Skeletal muscle tissue (tissue), 4 donors: ENCODE data around the gene RABGEF1. TPM values are rescaled to one million over a fixed set of nuclear protein-coding genes. Genes with fewer than 3 reads are reported as not detected.
"Not testable (repeated sequence)": the region's sequence is repeated elsewhere in the genome, so short reads cannot be mapped to it uniquely, and the experiment has no call there.

Experiments
- H3K27ac ChIP-seq: one replicate; pipeline ENCODE4 v1.7.0; 2013; ENCODE audit warnings: mild to moderate bottlenecking, low read depth, low read length, inconsistent platforms
- H3K27me3 ChIP-seq, 3 donors: one replicate each; pipeline ENCODE4 v1.7.0; 2013; ENCODE audit warnings: low read length in 3 of 3; ENCODE audit not compliant: control insufficient read depth in 3 of 3, insufficient read depth in 3 of 3
- H3K36me3 ChIP-seq, 3 donors: one replicate each; pipeline ENCODE4 v1.7.0; 2013; ENCODE audit warnings: low read length in 3 of 3; ENCODE audit not compliant: control insufficient read depth in 3 of 3, insufficient read depth in 3 of 3
- H3K4me1 ChIP-seq, 3 donors: one replicate each; pipeline ENCODE4 v1.7.0; 2013; ENCODE audit warnings: low read length in 3 of 3, mild to moderate bottlenecking in 3 of 3; ENCODE audit not compliant: control insufficient read depth in 3 of 3, insufficient read depth in 3 of 3
- H3K4me3 ChIP-seq, 3 donors: one replicate each; pipeline ENCODE4 v1.7.0; 2013; ENCODE audit warnings: low read length in 3 of 3
- H3K9ac ChIP-seq, 3 donors: one replicate each; pipeline ENCODE4 v1.7.0; 2013; ENCODE audit warnings: low read length in 3 of 3, mild to moderate bottlenecking in 3 of 3, moderate library complexity in 2 of 3, low read depth in 1 of 3
- H3K9me3 ChIP-seq, 3 donors: one replicate each; pipeline ENCODE4 v1.7.0; 2013; ENCODE audit warnings: low read length in 3 of 3; ENCODE audit not compliant: control insufficient read depth in 3 of 3
- total RNA-seq: library from RNA; depleted of rRNA; stranded (reverse); fragments of >200 nt; gene quantifications from one replicate; pipeline ENCODE4 v1.2.3, GENCODE V29; 2014
- donor health status: Osteomylitis.

Gene RABGEF1
- total RNA-seq, 1 donor from 2014 or later = 30.8 TPM

DNA sequence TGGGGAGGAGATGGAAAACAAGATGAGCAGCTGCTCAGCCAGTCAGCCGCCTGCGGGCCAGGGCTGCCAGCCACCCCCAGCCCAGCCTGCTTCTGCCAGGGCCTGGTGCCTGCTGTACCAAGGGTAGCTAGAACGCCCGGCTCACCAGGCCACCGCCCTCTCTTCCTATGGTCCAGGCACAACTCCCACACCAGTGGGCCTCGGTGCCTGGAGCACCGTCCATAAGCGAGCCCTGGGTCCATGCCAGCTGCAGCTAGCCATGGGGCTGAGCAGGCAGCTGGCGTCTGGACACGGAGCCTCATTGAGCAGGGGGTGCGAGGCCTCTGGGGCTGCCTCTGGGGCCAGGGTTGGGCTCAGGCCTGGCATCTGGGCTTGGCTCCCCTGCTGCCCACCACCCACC, 8.5 kb upstream of the RABGEF1 start:
- Histone ChIP-seq H3K27ac (no peak overlapping the region), H3K27me3 (no peaks in the 10 kb centered on the region), H3K4me1 (peaks cover 0 to 9% (median 3%) of the 10 kb centered on the region in 3 donors), H3K9me3 (no peaks in the 10 kb centered on the region), H3K4me3 (no peak overlapping the region), H3K36me3 (peaks cover 2 to 11% (median 5%) of the 10 kb centered on the region in 3 donors), H3K9ac (peak overlapping the region in 1 of 3 donors; percentile 64)

GRCh38 chr7:66732439-66732838, 8.1 kb upstream of the RABGEF1 start:
- H3K4me3 ChIP-seq = no peak overlapping the region
- H3K27ac ChIP-seq = no peak overlapping the region
- H3K4me1 ChIP-seq = peaks cover 0 to 9% (median 3%) of the 10 kb centered on the region in 3 donors
- peaks cover 2 to 11% (median 5%) of the 10 kb centered on the region in 3 donors for H3K36me3 ChIP-seq
- no peaks in the 10 kb centered on the region for H3K9me3 ChIP-seq
- peak overlapping the region in 1 of 3 donors; percentile 64 for H3K9ac ChIP-seq
- H3K27me3 ChIP-seq = no peaks in the 10 kb centered on the region

DNA sequence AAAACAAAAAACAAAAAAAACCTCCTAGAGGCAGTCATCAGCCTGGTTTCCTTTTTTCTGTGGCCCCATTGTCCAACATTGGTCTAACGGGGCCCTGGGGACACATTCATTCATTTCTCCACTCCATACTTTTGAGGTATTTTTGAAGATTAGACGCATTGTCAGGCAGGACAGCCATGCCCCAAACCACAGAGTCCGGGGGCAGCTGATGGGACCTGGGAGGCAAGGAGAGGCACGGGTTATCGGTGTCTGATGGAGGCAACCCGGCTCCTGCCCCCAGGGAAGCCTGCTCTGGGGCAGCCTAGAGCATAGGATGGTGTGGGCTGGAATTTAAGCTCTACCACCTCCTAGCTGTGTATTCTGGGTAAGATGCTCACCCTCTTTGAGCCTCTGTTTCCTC, 6.5 kb upstream of the RABGEF1 start:
- Histone ChIP-seq H3K9me3 (no peaks in the 10 kb centered on the region), H3K36me3 (peaks cover 2 to 11% (median 5%) of the 10 kb centered on the region in 3 donors), H3K27ac (no peak overlapping the region), H3K4me1 (peaks cover 3 to 9% (median 3%) of the 10 kb centered on the region in 3 donors), H3K9ac (no peak overlapping the region), H3K4me3 (no peak overlapping the region), H3K27me3 (no peaks in the 10 kb centered on the region)

DNA sequence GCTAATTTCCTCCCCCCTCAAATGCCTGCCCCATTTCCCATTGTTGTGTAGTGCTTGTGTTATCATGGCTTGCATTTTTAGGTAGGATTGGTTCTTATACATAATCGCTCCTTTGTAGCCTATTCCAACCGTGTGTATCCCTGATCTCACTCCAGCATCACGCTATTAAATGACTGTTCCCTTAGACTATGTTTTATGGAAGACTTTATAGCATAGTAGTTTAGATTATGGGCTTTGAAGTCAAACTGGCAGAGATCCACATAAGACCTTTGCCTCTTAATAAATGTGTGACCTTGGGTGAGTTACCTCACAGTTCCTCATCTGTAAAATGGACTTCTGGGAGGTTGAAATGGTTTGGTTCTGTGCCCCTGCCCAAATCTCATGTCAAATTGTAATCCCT, 5.4 kb upstream of the RABGEF1 start:
- Histone ChIP-seq H3K27me3 (no peaks in the 10 kb centered on the region), H3K9ac (no peak overlapping the region), H3K4me1 (peaks cover 7 to 9% (median 8%) of the 10 kb centered on the region in 3 donors), H3K9me3 (no peaks in the 10 kb centered on the region), H3K4me3 (no peak overlapping the region), H3K27ac (no peak overlapping the region), H3K36me3 (peaks cover 2 to 11% (median 5%) of the 10 kb centered on the region in 3 donors)

DNA sequence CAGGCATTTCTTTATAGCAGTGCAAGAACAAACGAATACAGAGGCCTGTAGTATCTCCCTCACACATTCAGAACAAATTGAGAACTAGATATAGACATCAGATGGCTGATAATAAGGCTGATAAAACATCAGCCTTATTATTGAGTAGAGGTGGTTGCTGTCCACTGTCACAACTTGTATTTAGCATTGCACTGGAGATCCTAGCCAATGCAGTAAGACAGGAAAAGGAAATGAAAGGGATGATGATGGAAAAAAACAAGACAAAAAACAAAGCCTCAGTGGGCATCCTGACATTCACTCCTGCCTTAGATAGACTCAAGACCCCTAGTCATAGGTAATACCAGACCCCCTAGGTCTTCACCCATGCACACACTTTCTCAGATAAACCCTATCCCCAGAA, 4.7 kb upstream of the RABGEF1 start:
- Histone ChIP-seq H3K9me3 (no peaks in the 10 kb centered on the region), H3K9ac (no peak overlapping the region), H3K4me3 (no peak overlapping the region), H3K27ac (no peak overlapping the region), H3K27me3 (no peaks in the 10 kb centered on the region), H3K4me1 (peaks cover 7 to 9% (median 8%) of the 10 kb centered on the region in 3 donors), H3K36me3 (peaks cover 2 to 11% (median 5%) of the 10 kb centered on the region in 3 donors)

GRCh38 chr7:66736892-66737291, 3.6 kb upstream of the RABGEF1 start:
- no peaks in the 10 kb centered on the region for H3K9me3 ChIP-seq
- peaks cover 6 to 8% (median 7%) of the 10 kb centered on the region in 3 donors for H3K4me1 ChIP-seq
- no peak overlapping the region for H3K9ac ChIP-seq
- no peak overlapping the region for H3K27ac ChIP-seq
- no peak overlapping the region for H3K4me3 ChIP-seq
- H3K27me3 ChIP-seq = no peaks in the 10 kb centered on the region
- peaks cover 2 to 11% (median 5%) of the 10 kb centered on the region in 3 donors for H3K36me3 ChIP-seq

- H3K27ac ChIP-seq = no peak overlapping the region
- peaks cover 4 to 7% (median 5%) of the 10 kb centered on the region in 3 donors for H3K4me1 ChIP-seq
- H3K27me3 ChIP-seq = no peaks in the 10 kb centered on the region
- H3K36me3 ChIP-seq = peaks cover 2 to 11% (median 5%) of the 10 kb centered on the region in 3 donors
- H3K4me3 ChIP-seq = no peak overlapping the region
- no peaks in the 10 kb centered on the region for H3K9me3 ChIP-seq
- peak overlapping the region in 1 of 3 donors; percentile 50 for H3K9ac ChIP-seq
Observed at GRCh38 chr7:66737667-66738066, 2.9 kb upstream of the RABGEF1 start.

DNA sequence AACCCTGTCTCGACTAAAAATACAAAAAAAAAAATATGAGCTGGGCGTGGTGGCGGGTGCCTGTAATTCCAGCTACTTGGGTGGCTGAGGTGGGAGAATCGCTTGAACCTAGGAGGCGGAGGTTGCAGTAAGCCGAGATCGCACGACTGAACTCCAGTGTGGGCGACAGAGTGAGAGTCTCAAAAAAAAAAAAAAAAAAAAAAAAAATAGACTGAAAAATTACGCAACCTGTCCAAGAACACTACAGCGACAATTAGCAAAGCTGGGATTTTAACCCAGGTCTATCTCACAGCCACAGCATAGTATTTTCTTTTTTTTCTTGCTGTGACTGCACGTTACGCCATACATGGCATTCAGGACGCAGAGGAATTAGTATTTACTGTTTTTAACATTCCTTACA, 1.1 kb upstream of the RABGEF1 start:
- Histone ChIP-seq H3K9ac (peak overlapping the region; percentile 21 to 99 (median 94)), H3K4me1 (peaks cover 4 to 7% (median 5%) of the 10 kb centered on the region in 3 donors), H3K36me3 (peaks cover 0 to 11% (median 5%) of the 10 kb centered on the region in 3 donors), H3K9me3 (no peaks in the 10 kb centered on the region), H3K27ac (peak overlapping the region; percentile 96), H3K4me3 (peak overlapping the region; percentile 92 to 97 (median 94)), H3K27me3 (no peaks in the 10 kb centered on the region)

DNA sequence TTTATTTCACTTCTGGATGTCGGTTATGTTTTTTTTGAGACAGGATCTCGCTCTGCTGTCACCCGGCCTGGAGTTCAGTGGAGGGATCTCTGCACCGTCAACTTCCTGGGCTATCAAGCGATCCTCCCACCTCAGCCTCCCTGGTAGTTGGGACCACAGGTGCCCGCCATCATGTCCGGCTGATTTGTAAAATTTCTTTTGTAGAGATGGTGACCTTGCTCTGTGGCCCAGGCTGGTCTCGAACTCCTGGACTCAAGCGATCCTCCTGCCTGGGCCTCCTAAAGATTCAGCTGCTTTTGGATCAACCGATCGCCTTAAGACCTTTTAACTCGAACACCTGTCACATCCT, 606 bp upstream of the RABGEF1 start:
- Histone ChIP-seq H3K4me1 (peaks cover 4 to 7% (median 5%) of the 10 kb centered on the region in 3 donors), H3K27me3 (no peaks in the 10 kb centered on the region), H3K9ac (peak overlapping the region; percentile 90 to 99 (median 94)), H3K4me3 (peak overlapping the region; percentile 92 to 97 (median 94)), H3K36me3 (peaks cover 0 to 11% (median 5%) of the 10 kb centered on the region in 3 donors), H3K27ac (peak overlapping the region; percentile 96), H3K9me3 (no peaks in the 10 kb centered on the region)

GRCh38 chr7:66740980-66741709, 612 bp downstream of the RABGEF1 start:
- Histone ChIP-seq H3K9ac (peak overlapping the region; percentile 90 to 99 (median 94)), H3K27ac (peak overlapping the region; percentile 96), H3K4me3 (peak overlapping the region; percentile 92 to 97 (median 94))
- H3K4me1 ChIP-seq, H3K9me3 ChIP-seq, H3K27me3 ChIP-seq, H3K36me3 ChIP-seq: not testable (repeated sequence)
